GM12892 (cell line): ENCODE data around the gene UGT8.

ENCODE experiments used
- POLR2A ChIP-seq: IDR thresholded peaks from 2 replicates; pipeline ENCODE4 v1.6.1; 2011; ENCODE audit warnings: low read depth, low read length, control low read depth
- POLR2AphosphoS5 ChIP-seq: IDR thresholded peaks from 2 replicates; pipeline ENCODE4 v1.6.1; 2011; ENCODE audit warnings: low read depth, low read length, control low read depth

- TF ChIP-seq POLR2A (no peak), POLR2AphosphoS5 (no peak)
Observed at GRCh38 chr4:114688059-114688458, 89.5 kb downstream of the UGT8 start.
